ENCODE measurements around the gene COL24A1.
"Not testable (repeated sequence)": the region's sequence is repeated elsewhere in the genome, so short reads cannot be mapped to it uniquely, and the experiment has no call there.

Gene COL24A1

DNA sequence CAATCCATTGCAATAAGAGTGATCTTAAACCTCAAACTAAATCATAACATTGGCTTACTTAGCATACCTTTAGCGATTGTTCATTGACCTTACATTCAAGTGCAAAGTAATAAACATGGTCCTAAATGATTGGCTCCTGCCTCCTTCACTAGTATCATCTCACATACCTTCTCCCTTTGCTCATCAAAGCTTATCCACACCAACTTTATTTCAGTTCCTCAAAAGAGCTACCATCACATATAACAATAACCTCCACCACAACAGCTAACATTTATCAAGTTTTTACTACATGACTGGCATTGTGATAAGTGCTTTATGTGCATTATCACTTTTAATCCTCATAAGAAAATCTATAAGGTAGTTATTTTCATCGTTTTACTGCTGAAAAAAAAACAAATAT is 198.8 kb downstream of the COL24A1 start:
- no peak overlapping the region for H3K4me3 ChIP-seq (ENCODE audit: insufficient read depth, low read depth, low read length, poor library complexity, severe bottlenecking)
- no peaks in the 10 kb centered on the region for H3K4me1 ChIP-seq (ENCODE audit: control insufficient read depth, insufficient read depth, low read length, poor library complexity, severe bottlenecking)
- no peaks in the 10 kb centered on the region for H3K27me3 ChIP-seq (replicated peaks; ENCODE audit: control insufficient read depth, insufficient read depth, low read length, poor library complexity, severe bottlenecking)
- DNase-seq, result no peak
- H3K9me3 ChIP-seq (ENCODE audit: control insufficient read depth, low read length), result no peaks in the 10 kb centered on the region
- H3K27ac ChIP-seq (ENCODE audit: insufficient read depth, low read length, poor library complexity, severe bottlenecking), result no peak overlapping the region
- H3K36me3 ChIP-seq (ENCODE audit: control insufficient read depth, insufficient read depth, low read length), result no peaks in the 10 kb centered on the region

DNA sequence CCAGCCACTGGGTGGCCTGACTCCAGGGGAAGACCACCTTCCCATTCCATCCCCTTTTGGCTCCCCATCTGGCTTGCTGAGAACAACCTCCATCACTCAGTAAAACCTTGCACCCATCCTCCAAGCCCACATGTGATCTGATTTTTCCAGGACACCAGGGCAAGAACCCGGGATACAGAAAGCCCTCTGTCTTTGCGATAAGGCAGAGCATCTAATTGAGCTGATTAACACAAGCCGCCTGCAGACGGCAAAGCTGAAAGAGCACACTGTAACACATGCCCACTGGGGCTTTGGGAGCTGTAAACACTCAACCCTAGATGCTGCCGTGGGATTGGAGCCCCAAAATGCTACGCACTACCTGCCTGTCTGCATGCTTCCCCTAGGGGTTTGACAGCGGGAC is 201.4 kb downstream of the COL24A1 start:
- H3K4me3 ChIP-seq (ENCODE audit: insufficient read depth, low read depth, low read length, poor library complexity, severe bottlenecking); H3K9me3 ChIP-seq (ENCODE audit: control insufficient read depth, low read length); H3K4me1 ChIP-seq (ENCODE audit: control insufficient read depth, insufficient read depth, low read length, poor library complexity, severe bottlenecking); DNase-seq; H3K27ac ChIP-seq (ENCODE audit: insufficient read depth, low read length, poor library complexity, severe bottlenecking); H3K27me3 ChIP-seq (replicated peaks; ENCODE audit: control insufficient read depth, insufficient read depth, low read length, poor library complexity, severe bottlenecking); H3K36me3 ChIP-seq (ENCODE audit: control insufficient read depth, insufficient read depth, low read length): not testable (repeated sequence)

DNA sequence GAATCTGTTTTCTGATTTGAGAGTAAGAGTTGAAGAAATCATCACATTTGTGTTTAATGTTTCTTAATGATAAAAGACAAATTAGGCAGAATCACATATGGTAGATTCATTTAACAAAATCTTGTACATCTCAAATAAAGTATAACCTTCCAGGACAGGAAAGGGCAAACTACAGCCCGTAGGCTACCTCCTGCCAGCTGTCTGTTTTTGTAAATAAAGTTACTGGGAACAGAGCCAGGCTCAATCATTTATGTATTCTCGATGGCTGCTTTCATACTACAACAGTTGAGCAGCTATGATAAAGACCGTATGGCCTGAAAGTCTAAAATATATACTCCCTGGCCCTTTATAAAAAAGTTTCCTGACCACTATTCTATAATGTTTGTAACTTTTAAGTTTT is 204.1 kb downstream of the COL24A1 start:
- no peaks in the 10 kb centered on the region for H3K9me3 ChIP-seq (ENCODE audit: control insufficient read depth, low read length)
- no peak overlapping the region for H3K27ac ChIP-seq (ENCODE audit: insufficient read depth, low read length, poor library complexity, severe bottlenecking)
- no peaks in the 10 kb centered on the region for H3K4me1 ChIP-seq (ENCODE audit: control insufficient read depth, insufficient read depth, low read length, poor library complexity, severe bottlenecking)
- no peak for DNase-seq
- H3K27me3 ChIP-seq (replicated peaks; ENCODE audit: control insufficient read depth, insufficient read depth, low read length, poor library complexity, severe bottlenecking), result no peaks in the 10 kb centered on the region
- no peak overlapping the region for H3K4me3 ChIP-seq (ENCODE audit: insufficient read depth, low read depth, low read length, poor library complexity, severe bottlenecking)
- no peaks in the 10 kb centered on the region for H3K36me3 ChIP-seq (ENCODE audit: control insufficient read depth, insufficient read depth, low read length)

DNA sequence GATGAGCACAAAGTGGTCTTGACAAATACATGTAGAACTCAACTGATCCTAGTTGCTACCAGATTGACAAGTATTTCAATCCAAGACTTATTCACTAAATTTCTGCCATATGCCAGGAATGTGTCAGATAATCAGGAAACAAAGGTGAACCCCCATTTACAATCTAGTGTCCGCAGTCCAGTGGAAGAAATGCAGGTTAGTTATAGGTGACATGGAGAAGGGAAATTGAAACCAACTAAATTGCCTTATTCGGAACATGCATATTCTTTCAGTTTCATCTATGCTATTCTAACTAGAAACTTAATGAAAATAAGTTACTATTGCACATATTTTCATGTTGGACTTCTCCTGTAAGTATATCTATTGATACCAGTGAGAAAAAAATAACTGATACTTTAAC is 209.4 kb downstream of the COL24A1 start:
- no peak overlapping the region for H3K4me3 ChIP-seq (ENCODE audit: insufficient read depth, low read depth, low read length, poor library complexity, severe bottlenecking)
- H3K36me3 ChIP-seq (ENCODE audit: control insufficient read depth, insufficient read depth, low read length), result no peaks in the 10 kb centered on the region
- no peak overlapping the region for H3K27ac ChIP-seq (ENCODE audit: insufficient read depth, low read length, poor library complexity, severe bottlenecking)
- H3K9me3 ChIP-seq (ENCODE audit: control insufficient read depth, low read length), result no peaks in the 10 kb centered on the region
- no peaks in the 10 kb centered on the region for H3K27me3 ChIP-seq (replicated peaks; ENCODE audit: control insufficient read depth, insufficient read depth, low read length, poor library complexity, severe bottlenecking)
- no peak for DNase-seq
- H3K4me1 ChIP-seq (ENCODE audit: control insufficient read depth, insufficient read depth, low read length, poor library complexity, severe bottlenecking), result no peaks in the 10 kb centered on the region

DNA sequence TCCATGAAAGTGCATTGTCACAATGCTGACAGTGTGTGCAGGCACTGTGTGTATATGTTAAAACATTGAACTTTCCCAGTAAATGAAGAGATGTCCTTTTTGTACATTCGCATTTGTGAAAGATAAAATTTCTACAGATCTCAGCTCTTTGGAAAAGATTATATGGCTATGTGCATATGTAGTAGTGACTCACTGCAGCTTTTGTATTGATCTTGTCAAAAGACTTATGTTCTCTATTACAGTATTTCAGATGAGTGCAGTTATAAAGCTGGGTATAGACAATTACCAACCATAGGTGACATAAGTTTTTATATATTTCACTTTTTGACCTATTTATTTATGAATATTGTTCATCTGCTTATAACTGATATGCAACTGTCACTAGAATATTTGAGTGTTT is 212.6 kb downstream of the COL24A1 start:
- Histone ChIP-seq H3K4me1 (ENCODE audit: control insufficient read depth, insufficient read depth, low read length, poor library complexity, severe bottlenecking) (no peaks in the 10 kb centered on the region), H3K27me3 (replicated peaks; ENCODE audit: control insufficient read depth, insufficient read depth, low read length, poor library complexity, severe bottlenecking) (no peaks in the 10 kb centered on the region), H3K27ac (ENCODE audit: insufficient read depth, low read length, poor library complexity, severe bottlenecking) (no peak overlapping the region), H3K9me3 (ENCODE audit: control insufficient read depth, low read length) (no peaks in the 10 kb centered on the region), H3K36me3 (ENCODE audit: control insufficient read depth, insufficient read depth, low read length) (no peaks in the 10 kb centered on the region), H3K4me3 (ENCODE audit: insufficient read depth, low read depth, low read length, poor library complexity, severe bottlenecking) (no peak overlapping the region)
- DNase-seq, result no peak

DNA sequence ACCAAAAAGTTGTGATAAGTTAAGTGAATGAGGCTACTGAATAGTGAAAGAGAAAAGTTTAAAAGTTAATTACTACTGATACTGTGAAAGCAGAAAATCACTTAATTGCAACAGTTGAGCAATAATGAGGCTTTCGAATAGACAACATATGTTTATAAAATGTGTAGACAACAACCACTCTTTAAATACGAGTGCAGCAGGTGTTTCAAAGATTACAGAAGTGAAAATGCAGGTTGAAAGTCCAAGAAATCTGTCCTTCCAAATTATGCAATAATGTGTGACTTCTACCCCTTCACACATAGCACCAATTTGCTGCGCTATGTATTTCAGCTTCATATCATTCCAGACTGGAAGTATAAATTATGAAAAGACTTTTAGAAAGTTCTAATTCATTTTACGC is 213.0 kb downstream of the COL24A1 start:
- H3K27me3 ChIP-seq (replicated peaks; ENCODE audit: control insufficient read depth, insufficient read depth, low read length, poor library complexity, severe bottlenecking), result no peaks in the 10 kb centered on the region
- no peak for DNase-seq
- H3K4me3 ChIP-seq (ENCODE audit: insufficient read depth, low read depth, low read length, poor library complexity, severe bottlenecking), result no peak overlapping the region
- H3K4me1 ChIP-seq (ENCODE audit: control insufficient read depth, insufficient read depth, low read length, poor library complexity, severe bottlenecking), result no peaks in the 10 kb centered on the region
- no peaks in the 10 kb centered on the region for H3K9me3 ChIP-seq (ENCODE audit: control insufficient read depth, low read length)
- no peaks in the 10 kb centered on the region for H3K36me3 ChIP-seq (ENCODE audit: control insufficient read depth, insufficient read depth, low read length)
- H3K27ac ChIP-seq (ENCODE audit: insufficient read depth, low read length, poor library complexity, severe bottlenecking), result no peak overlapping the region

DNA sequence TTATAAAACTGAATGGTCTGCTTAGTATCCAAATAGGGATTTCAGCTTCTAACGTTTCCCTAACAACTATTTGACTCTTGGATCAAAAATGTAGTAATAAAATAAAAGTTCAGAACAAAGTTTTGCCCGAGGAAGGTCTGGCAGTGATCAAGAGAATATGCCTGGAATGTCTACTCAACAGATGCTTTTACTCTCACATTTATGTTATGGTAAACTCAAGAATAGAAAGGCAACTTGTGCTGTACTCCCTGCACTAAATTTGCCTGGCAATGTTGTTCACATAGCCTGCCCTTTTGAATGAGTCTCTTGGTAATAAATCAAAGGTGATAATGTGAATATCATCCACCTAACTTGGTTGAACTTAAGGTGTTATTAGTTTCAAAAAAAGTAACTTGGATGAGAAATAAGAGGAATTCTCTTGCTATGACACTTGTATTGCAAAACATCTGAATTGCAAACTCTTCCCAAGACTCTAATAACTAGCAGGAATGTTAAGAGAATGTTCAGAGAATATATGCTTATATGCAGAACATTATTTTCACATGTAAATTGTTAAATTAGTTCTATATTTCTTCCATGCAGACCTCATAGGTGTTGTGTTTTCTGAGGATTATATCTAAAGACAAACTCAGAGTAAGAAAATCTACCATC is 215.8 kb downstream of the COL24A1 start:
- H3K4me1 ChIP-seq (ENCODE audit: control insufficient read depth, insufficient read depth, low read length, poor library complexity, severe bottlenecking), result no peaks in the 10 kb centered on the region
- H3K4me3 ChIP-seq (ENCODE audit: insufficient read depth, low read depth, low read length, poor library complexity, severe bottlenecking), result no peak overlapping the region
- no peaks in the 10 kb centered on the region for H3K9me3 ChIP-seq (ENCODE audit: control insufficient read depth, low read length)
- H3K36me3 ChIP-seq (ENCODE audit: control insufficient read depth, insufficient read depth, low read length), result no peaks in the 10 kb centered on the region
- DNase-seq, result no peak
- H3K27ac ChIP-seq (ENCODE audit: insufficient read depth, low read length, poor library complexity, severe bottlenecking), result no peak overlapping the region
- H3K27me3 ChIP-seq (replicated peaks; ENCODE audit: control insufficient read depth, insufficient read depth, low read length, poor library complexity, severe bottlenecking), result no peaks in the 10 kb centered on the region

DNA sequence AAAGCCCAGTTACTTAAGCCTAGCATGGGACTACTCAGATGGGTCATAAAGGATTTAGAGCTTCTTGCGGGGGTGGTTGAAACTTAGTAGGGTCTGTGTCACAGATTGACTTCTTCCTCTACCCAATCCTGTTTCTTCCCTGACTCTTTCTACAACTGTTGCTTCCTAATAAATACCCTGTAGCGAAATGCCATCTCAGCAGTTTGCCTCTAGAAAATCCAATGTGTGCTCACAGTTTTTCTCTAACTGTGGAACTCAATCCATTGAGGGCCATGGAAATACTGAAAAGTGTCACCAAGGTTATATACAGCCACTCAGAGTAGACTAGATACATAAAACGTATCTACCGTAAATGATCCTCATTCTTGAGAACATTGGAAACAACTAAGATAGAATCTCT is 217.7 kb downstream of the COL24A1 start:
- no peak overlapping the region for H3K27ac ChIP-seq (ENCODE audit: insufficient read depth, low read length, poor library complexity, severe bottlenecking)
- no peaks in the 10 kb centered on the region for H3K9me3 ChIP-seq (ENCODE audit: control insufficient read depth, low read length)
- H3K27me3 ChIP-seq (replicated peaks; ENCODE audit: control insufficient read depth, insufficient read depth, low read length, poor library complexity, severe bottlenecking), result no peaks in the 10 kb centered on the region
- no peaks in the 10 kb centered on the region for H3K4me1 ChIP-seq (ENCODE audit: control insufficient read depth, insufficient read depth, low read length, poor library complexity, severe bottlenecking)
- no peaks in the 10 kb centered on the region for H3K36me3 ChIP-seq (ENCODE audit: control insufficient read depth, insufficient read depth, low read length)
- H3K4me3 ChIP-seq (ENCODE audit: insufficient read depth, low read depth, low read length, poor library complexity, severe bottlenecking), result no peak overlapping the region
- no peak for DNase-seq

DNA sequence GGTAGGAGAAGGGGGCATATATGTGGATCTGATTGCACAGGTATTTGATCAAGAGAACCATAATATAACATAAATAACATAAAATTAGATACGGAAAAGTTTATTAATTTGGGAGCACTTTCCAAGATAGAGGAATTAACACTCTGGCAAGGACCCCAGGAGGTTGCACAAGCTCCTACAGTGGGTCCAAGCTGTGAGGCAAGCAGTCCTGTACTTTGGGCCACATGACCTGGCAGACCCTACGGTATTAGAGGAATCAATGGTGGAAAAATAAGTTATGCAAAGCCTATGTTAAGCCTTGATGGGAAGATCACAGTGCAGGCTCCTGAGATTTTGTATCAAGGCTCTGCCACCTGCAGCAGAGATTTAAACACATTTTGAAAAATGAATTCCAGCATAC is 220.1 kb downstream of the COL24A1 start:
- Histone ChIP-seq H3K4me1 (ENCODE audit: control insufficient read depth, insufficient read depth, low read length, poor library complexity, severe bottlenecking) (no peaks in the 10 kb centered on the region), H3K27me3 (replicated peaks; ENCODE audit: control insufficient read depth, insufficient read depth, low read length, poor library complexity, severe bottlenecking) (no peaks in the 10 kb centered on the region)

DNA sequence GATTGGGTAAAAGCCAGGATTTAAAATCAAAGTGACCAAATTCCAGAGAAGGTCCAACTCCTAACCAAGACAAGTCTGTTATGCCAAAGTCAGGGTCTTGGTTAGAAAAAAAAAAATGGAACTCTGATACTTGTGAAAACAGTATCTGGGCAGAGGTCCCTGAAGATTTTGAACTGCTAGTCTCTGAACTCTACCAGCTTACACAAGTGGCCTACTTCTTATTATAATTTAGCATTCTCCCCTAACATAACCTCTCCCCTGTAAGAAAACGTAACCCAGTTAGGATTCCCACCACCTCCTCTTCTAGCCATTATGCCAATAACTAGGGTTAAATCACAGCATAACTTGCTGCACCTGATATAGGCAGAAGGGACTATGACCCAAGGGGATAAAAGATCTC is 220.5 kb downstream of the COL24A1 start:
- no peaks in the 10 kb centered on the region for H3K4me1 ChIP-seq (ENCODE audit: control insufficient read depth, insufficient read depth, low read length, poor library complexity, severe bottlenecking)
- no peaks in the 10 kb centered on the region for H3K27me3 ChIP-seq (replicated peaks; ENCODE audit: control insufficient read depth, insufficient read depth, low read length, poor library complexity, severe bottlenecking)
- H3K9me3 ChIP-seq (ENCODE audit: control insufficient read depth, low read length), result no peaks in the 10 kb centered on the region
- H3K4me3 ChIP-seq (ENCODE audit: insufficient read depth, low read depth, low read length, poor library complexity, severe bottlenecking), result no peak overlapping the region
- H3K36me3 ChIP-seq (ENCODE audit: control insufficient read depth, insufficient read depth, low read length), result no peaks in the 10 kb centered on the region
- DNase-seq, result no peak
- H3K27ac ChIP-seq (ENCODE audit: insufficient read depth, low read length, poor library complexity, severe bottlenecking), result no peak overlapping the region

More for the DNA sequence above, 220.1 kb downstream of the COL24A1 start:
- Histone ChIP-seq H3K36me3 (ENCODE audit: control insufficient read depth, insufficient read depth, low read length) (no peaks in the 10 kb centered on the region), H3K9me3 (ENCODE audit: control insufficient read depth, low read length) (no peaks in the 10 kb centered on the region), H3K4me3 (ENCODE audit: insufficient read depth, low read depth, low read length, poor library complexity, severe bottlenecking) (no peak overlapping the region), H3K27ac (ENCODE audit: insufficient read depth, low read length, poor library complexity, severe bottlenecking) (no peak overlapping the region)
- DNase-seq, result no peak

Measured in effector memory CD4-positive, alpha-beta T cell (primary cell).